ENCODE data around the gene ACSBG1. TPM values are rescaled to one million over a fixed set of nuclear protein-coding genes. Genes with fewer than 3 reads are reported as not detected.
A peak's percentile ranks its signal among the peaks of the same experiment; 100 is the strongest.

The ACSBG1 gene
- total RNA-seq, 4 donors from 2014 or later = under 0.01 to 0.21 TPM; not detected in 2

DNA sequence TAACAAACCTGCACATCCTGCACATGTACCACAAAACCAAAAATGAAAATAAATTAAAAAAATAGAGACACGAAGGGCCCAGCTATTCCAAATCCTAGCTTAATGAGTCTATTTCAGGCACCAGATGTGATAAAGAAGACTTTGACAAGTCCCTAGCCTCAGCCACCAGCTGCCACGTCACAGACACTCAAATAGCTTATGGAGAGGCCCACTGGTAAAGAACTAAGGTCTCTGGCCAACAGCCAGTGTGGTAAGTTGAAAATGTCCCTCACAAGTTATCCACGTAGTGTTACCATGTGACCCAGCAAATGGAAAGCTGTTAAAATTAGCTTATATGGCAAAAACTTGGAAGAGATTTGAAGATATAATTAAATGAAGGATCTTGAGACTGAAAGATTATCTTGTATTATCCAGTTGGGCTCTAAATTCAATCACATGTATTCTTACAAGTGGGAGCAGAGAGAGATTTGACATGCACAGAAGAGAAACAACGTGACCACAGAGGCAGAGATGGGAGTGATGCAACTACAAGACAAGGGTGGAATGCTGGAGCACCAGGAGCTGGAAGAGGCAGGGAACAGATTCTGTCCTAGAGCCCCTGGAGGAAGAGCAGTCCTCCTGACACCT lies 10.9 kb downstream of the ACSBG1 start:
- no peaks in the 10 kb centered on the region for H3K4me1 ChIP-seq
- WGBS, 2 donors = 43 to 60% methylated on average over 4 of the region's 4 CpGs
- H3K27ac ChIP-seq = no peak overlapping the region
- peaks cover 0 to 5% (median 0%) of the 10 kb centered on the region in 4 donors for H3K9me3 ChIP-seq
- no peaks in the 10 kb centered on the region for H3K27me3 ChIP-seq
- DNase-seq (ENCODE audit: low spot score in 2 of 2) = no peak
- no peaks in the 10 kb centered on the region for H3K36me3 ChIP-seq
- TF ChIP-seq POLR2A (IDR thresholded peaks at IDR 0.05) (no peak), EP300 (IDR thresholded peaks at IDR 0.05) (no peak)
- TF ChIP-seq, protein P1, sequence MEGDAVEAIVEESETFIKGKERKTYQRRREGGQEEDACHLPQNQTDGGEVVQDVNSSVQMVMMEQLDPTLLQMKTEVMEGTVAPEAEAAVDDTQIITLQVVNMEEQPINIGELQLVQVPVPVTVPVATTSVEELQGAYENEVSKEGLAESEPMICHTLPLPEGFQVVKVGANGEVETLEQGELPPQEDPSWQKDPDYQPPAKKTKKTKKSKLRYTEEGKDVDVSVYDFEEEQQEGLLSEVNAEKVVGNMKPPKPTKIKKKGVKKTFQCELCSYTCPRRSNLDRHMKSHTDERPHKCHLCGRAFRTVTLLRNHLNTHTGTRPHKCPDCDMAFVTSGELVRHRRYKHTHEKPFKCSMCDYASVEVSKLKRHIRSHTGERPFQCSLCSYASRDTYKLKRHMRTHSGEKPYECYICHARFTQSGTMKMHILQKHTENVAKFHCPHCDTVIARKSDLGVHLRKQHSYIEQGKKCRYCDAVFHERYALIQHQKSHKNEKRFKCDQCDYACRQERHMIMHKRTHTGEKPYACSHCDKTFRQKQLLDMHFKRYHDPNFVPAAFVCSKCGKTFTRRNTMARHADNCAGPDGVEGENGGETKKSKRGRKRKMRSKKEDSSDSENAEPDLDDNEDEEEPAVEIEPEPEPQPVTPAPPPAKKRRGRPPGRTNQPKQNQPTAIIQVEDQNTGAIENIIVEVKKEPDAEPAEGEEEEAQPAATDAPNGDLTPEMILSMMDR (IDR thresholded peaks at IDR 0.05) = no peak
- no peak overlapping the region for H3K4me3 ChIP-seq

DNA sequence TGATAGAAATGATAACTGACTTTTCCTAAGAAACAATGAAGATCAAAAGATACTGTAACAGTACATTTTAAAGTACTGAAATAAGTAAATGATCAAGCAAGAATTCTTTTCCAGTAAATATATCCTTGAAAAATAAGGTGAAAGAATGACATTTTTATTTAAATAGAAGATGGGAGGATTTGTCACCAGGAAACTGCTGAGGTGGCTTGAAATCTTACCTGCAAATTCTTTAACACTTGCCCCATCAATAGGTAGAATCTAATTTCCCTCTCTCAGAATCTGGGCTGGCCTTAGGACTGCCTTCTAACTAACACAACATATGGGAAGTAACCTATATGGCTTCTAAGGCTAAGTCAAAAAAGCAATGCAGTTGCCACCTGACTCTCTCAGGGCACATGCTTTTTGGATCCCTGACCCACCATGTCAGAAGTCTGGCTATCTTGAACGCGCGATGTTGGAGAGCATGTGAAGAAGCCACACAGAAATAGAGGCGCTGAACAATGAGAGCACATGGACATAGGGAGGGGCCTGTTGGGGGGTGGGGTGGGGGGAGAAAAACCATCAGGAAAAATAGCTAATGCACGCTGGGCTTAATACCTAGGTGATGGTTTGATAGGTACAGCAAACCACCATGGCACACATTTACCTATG lies 11.5 kb downstream of the ACSBG1 start:
- Histone ChIP-seq H3K9me3 (peaks cover 0 to 5% (median 0%) of the 10 kb centered on the region in 4 donors), H3K4me1 (no peaks in the 10 kb centered on the region), H3K36me3 (no peaks in the 10 kb centered on the region), H3K27me3 (no peaks in the 10 kb centered on the region), H3K4me3 (no peak overlapping the region), H3K27ac (no peak overlapping the region)
- WGBS, 2 donors = 86 to 99% methylated on average over 5 of the region's 5 CpGs
- TF ChIP-seq, protein P1 (IDR thresholded peaks at IDR 0.05) = no peak
- TF ChIP-seq POLR2A (IDR thresholded peaks at IDR 0.05) = no peak
- no peak for DNase-seq (ENCODE audit: low spot score in 2 of 2)

GRCh38 chr15:78220713-78221112 lies 13.7 kb downstream of the ACSBG1 start:
- Histone ChIP-seq H3K4me1 (peaks cover 0 to 8% (median 4%) of the 10 kb centered on the region in 4 donors), H3K9me3 (peaks cover 0 to 4% (median 0%) of the 10 kb centered on the region in 4 donors), H3K27ac (no peak overlapping the region), H3K4me3 (no peak overlapping the region), H3K27me3 (no peaks in the 10 kb centered on the region), H3K36me3 (no peaks in the 10 kb centered on the region)
- 63 to 80% methylated on average over 1 of the region's 1 CpG for WGBS, 2 donors
- no peak for DNase-seq (ENCODE audit: low spot score in 2 of 2)
- TF ChIP-seq, protein P1 (IDR thresholded peaks at IDR 0.05) = no peak
- TF ChIP-seq EP300 (IDR thresholded peaks at IDR 0.05) (no peak), POLR2A (IDR thresholded peaks at IDR 0.05) (no peak)

DNA sequence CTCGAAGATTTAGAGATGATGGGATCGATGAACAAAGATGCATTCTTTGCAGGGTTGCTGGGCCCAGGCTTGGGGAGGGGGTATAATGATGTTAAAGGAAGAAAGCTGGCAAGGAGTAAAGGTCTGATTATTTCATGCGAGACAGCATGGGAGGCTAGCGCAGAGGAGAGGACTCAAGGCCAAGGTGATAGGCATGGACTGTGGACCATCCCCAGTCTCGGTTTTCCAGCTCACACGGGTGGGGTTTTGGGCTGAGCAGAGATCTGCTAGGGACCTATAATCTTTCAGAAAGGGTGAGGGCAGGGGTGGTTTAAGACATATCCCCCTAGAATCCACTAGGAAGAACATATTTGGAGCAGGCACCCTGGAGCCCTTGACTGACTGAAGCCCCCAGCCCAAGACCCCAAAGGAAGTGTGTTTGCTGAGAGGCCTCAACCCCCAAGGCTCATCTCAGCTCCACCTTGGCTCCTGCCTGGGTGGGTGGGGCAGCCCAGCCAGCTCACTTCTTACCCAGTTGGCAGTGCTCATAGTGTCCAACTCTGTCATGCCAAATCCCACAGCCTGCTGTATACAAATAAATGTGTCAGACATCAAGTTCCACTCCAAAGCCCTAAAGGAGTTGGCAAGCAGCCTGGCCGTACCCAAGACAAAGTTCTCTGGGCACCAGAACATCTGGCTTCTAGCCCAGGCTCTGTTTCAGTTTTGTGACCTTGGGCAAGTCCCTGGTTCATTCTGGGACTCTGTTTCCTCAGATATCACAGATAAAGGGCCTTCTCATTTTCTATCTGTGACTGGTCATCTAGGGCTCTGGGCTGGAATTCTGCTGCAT lies 17.9 kb downstream of the ACSBG1 start:
- no peak for DNase-seq (ENCODE audit: low spot score in 2 of 2)
- peak overlapping the region in 1 of 4 donors; percentile 62 for H3K27ac ChIP-seq
- 53 to 55% methylated on average over 7 of the region's 7 CpGs for WGBS, 2 donors

More for the DNA sequence above, 17.9 kb downstream of the ACSBG1 start:
- Histone ChIP-seq H3K9me3 (no peaks in the 10 kb centered on the region), H3K4me3 (no peak overlapping the region), H3K27me3 (no peaks in the 10 kb centered on the region), H3K4me1 (peaks cover 0 to 29% (median 11%) of the 10 kb centered on the region in 4 donors), H3K36me3 (no peaks in the 10 kb centered on the region)
- TF ChIP-seq, protein P1 (IDR thresholded peaks at IDR 0.05) = no peak
- TF ChIP-seq EP300 (IDR thresholded peaks at IDR 0.05) (no peak), POLR2A (IDR thresholded peaks at IDR 0.05) (no peak)

Measured in tibial nerve (tissue), 4 donors.